ENCODE measurements around the gene SLC6A3.

SLC6A3 gene

GRCh38 chr5:1419476-1420210 is 25.6 kb downstream of the SLC6A3 start:
- no peak for DNase-seq

GRCh38 chr5:1418921-1419280 is 26.3 kb downstream of the SLC6A3 start:
- DNase-seq = no peak

GRCh38 chr5:1418238-1418920 is 26.9 kb downstream of the SLC6A3 start:
- no peak for DNase-seq

DNA sequence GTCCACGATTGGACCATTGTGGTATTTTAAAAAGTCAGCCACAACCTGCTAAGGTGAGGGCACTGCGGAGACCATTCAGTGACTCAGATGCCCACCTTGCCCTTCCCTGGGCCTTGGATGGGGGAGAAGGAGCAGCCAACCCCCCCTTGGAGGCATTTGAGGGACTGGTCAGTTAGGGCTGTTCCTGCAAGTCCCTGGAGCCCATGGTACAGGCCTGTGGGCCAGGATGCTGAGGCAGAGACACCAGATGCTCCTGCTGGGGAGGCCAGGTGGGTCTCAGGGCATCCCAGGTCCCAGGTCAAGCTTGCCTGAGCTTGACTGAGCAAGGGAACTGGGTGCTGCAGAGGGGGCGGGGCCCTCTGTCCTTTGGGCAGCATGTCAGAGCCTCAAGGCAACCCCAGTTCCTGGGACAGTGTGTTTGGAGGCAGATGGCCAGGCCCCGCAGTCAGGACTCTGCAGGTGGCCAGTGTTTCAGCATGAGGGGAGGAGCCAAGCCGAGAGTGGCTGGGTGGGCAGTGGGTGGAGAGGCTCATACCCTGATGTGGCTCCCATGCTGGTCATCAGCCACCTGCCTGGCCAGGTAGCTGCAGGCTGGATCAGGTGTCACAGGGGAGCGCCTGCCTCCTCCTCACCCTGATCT is 27.5 kb downstream of the SLC6A3 start:
- no peak for DNase-seq

GRCh38 chr5:1416856-1417469 is 28.3 kb downstream of the SLC6A3 start:
- no peak for DNase-seq

GRCh38 chr5:1415626-1416360 is 29.4 kb downstream of the SLC6A3 start:
- no peak for DNase-seq

GRCh38 chr5:1415059-1415425 is 30.2 kb downstream of the SLC6A3 start:
- DNase-seq = no peak

- DNase-seq = no peak
Measured at GRCh38 chr5:1414311-1415058, 30.8 kb downstream of the SLC6A3 start.

DNA sequence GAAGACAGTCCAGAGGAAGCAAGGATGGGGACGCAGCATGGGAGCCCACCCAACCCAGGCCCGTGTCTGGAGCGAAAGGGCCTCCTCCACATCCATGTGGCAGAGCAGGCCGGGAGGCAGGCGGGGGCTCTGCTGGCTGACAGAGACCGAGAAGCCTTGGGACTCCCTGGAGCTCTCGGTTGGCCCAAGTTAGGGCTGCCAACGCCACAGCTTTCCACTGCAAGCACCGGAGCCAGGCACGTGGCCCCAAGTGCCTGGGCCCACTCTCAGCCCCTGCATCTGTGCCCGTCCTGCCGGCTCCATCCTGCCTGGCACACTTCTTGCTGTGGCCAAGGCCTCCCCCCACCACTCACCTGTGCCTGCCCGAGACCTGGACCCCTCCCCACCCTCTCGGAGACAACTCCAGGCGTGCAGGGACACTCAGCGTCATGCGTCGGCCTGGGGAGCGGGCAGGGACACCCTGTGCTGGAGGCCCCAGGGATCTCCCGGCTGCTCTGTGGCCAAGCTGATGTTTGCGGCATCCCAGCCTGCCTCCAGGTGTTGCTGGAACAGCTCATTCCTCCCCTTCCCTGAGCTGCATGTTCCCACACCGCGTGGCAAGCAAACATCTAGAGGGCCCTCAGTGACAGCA is 31.5 kb downstream of the SLC6A3 start:
- DNase-seq = no peak

DNA sequence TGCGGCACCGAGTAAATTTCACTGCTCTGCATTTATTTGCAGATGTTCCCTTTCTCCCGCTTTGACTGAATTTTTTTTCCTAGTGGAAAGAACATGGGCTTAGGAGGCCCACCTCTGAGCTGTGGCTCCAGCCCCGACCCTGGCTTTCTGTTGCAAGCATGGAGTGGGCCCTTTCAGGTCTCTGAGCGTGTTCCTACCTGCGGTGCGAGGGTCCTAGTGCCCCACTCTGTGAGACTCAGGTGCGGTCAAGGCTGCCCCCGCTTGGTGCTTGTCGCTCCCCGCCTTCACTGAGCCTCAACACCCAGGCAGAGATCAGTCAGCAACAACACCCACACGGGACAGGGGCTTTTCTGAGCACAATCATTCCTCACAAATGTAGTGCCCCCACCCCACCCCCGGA is 32.0 kb downstream of the SLC6A3 start:
- DNase-seq = no peak

DNA sequence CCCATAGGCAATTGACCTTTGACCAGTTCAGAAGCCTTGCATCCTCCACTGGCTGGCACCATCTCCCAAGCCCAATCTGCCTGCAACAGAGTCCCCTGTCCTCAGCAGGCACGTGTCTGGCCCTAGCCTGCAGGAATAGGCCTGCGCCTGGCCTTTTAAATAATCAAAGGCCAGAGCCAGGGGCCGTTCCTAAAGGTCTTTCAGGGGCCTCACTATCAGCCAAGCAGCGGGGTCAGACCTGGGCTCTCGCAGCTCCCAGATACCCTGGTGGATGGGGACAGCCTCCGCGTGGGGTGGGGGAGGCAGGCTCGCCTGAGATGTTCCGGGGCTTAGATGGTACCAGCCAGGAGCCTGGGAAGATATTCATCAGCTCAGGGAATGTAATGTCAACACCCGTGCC is 32.6 kb downstream of the SLC6A3 start:
- no peak for DNase-seq

GRCh38 chr5:1412163-1412562 is 33.1 kb downstream of the SLC6A3 start:
- no peak for DNase-seq

DNA sequence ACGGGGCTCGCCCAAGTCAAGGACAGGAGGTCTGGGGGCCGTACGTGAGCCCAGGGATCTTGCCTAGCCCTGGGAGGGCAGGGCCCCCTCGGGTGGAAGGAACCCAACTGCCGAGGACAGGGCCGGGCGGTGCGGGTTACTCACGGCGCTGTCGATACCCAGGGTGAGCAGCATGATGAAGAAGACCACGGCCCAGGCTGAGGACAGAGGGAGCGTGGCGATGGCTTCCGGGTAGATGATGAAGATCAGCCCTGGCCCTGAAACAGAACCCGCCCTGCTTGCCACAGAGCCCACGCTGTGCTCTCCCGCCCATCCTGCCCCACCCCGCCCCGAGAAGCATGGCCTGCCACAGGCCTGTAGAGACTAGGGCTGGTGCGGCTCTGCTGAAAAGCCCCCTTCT is 34.1 kb downstream of the SLC6A3 start:
- no peak for DNase-seq

DNA sequence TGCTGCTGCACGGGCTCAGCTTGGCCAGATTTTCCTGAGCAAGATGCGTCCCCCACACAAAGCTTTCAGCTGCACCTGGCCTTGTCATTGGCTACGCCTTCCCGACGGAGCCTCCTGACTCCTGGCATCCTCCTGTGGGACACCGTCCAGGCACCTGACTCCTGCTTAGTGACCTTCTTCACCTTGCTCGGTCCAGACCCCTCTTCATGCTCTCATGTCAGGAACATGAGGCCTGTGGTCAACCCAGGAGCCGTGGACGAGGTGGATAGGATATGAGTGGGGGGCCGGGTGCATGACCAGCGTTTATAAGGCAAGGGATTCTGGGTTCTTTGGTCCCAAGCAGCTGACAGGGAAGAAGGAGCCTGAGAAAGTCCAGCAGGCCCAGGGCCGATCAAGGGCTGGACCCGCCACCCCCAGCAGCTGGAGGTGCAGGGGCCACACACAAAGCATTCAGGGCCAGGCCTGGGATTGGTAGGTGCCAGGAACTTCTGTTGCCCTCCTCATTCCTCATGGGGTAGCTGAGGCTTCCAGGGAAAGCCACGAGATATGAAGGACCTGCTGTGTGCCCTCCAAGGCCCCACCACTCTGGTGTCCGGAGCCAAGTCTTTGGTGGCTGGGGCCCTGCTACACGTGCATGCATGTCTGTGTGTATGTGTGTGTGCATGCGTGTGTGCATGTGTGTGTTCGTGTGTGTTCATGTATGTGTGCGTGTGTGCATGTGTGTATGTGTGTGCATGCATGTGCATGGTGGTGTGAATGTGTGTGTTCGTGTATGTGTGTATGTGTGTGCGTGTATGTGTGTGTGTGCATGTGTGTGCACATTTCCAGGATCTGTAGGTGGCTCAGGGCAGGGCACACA is 34.9 kb downstream of the SLC6A3 start:
- DNase-seq = no peak

GRCh38 chr5:1409381-1410110 is 35.7 kb downstream of the SLC6A3 start:
- no peak for DNase-seq

DNA sequence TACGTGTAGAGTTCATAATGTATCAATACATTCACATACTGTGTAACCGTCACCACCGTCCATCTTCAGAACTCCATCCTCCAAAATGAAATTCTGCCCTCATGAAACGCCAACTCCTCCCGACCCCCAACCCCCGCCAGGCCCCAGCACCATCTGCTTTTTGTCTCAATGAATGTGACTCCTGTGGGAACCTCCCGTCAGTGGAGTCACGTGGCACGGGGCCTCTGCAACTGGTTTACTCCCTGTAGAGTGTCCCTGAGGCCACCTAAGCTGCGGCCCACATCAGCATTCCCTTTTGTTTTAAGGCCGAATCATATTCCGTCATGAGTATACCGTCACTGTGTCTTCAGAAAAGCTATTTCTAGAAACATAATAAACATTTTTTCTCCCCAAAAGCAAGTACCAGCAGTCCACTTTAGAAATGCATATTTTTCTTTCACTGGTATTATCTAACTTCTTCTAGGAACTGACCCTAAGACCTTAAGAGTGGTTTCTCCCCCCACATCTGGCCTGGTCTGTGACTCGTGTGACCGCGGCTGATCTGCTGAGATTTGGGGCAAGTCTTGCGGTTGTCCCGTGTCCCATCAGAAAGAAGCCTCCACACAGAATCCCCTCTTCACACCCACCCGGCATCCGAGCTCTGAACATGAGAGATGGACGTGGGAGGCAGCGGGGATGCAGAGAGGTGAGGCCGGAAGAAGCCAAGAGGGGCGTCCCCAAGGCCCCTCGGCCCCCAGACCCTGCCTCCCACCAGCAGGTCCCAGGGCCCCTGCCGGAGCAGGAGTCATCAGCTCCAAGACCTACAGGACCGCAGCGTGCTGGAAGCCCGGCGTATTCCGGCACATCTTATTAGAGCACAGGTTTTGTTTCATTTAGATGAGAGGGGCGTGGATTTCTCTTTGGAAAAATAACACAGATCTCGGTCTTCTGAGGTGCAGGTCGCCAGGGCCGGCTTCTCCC is 38.3 kb downstream of the SLC6A3 start:
- no peak for DNase-seq

DNA sequence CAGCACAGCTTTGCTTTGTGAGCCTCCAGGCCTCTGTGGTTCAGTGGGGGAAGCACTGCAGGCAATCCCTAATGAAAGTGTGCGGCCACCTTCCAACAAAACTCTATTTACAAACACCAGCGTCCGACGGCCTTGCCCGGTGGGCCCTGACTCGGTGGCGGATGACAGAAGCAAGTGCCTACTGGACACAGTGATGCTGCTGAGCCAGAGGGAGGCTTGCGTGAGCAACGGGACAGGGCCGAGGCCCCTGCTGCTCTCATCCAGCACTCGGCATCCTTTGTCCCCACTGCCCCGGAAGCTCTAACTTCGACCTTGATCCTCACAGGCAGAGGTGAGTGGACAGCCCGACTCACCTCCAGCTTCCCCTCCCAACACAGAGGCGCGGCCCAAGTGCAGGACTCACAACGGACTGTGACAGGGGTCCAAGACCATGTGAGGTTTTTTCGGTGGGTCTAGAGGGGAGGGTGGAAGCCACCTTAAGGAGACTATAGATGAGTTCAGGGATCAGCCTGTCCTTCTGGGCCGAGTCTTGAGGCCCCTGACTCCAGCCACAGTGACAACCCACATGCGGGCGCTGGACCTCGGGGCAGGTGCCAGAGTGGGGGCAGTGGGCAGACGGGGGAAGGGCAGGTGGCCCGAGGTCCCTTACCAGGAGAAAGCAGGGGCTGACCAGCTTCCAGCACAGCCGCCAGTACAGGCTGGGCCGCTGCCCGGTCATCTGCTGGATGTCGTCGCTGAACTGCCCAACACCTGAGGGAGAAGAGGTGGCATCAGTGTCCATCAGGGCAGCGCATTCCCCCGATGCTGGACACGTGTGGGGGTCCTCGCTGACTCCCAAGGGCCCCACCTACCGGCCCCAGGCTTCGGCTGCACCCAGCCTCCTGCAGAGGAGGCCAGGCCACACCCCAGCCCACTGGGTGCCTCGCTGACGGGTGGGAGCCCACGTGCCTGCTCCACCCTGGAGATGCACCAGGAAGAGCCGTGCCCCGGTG is 39.4 kb downstream of the SLC6A3 start:
- DNase-seq = no peak

GRCh38 chr5:1405121-1405520 is 40.1 kb downstream of the SLC6A3 start:
- DNase-seq = no peak
